Glutamatergic neuron (in vitro differentiated cells): ENCODE data around the gene HIGD1C. TPM values are rescaled to one million over a fixed set of nuclear protein-coding genes. Genes with fewer than 3 reads are reported as not detected.
"Not testable (repeated sequence)": the region's sequence is repeated elsewhere in the genome, so short reads cannot be mapped to it uniquely, and the experiment has no call there.

Source experiments
- DNase-seq: peaks from one replicate; pipeline ENCODE4 v3.0.0; 2022
- H3K27ac Mint-ChIP-seq: one replicate; pipeline ENCODE4 v1.8.0; 2020; ENCODE audit warnings: mild to moderate bottlenecking, mixed read lengths, inconsistent platforms; ENCODE audit not compliant: unreplicated experiment
- H3K27me3 Mint-ChIP-seq: one replicate; pipeline ENCODE4 v1.8.0; 2020; ENCODE audit warnings: mild to moderate bottlenecking, moderate library complexity, mixed read lengths, inconsistent platforms; ENCODE audit not compliant: unreplicated experiment
- H3K36me3 Mint-ChIP-seq: one replicate; pipeline ENCODE4 v1.8.0; 2020; ENCODE audit warnings: mild to moderate bottlenecking, mixed read lengths, inconsistent platforms; ENCODE audit not compliant: unreplicated experiment
- H3K4me1 Mint-ChIP-seq: one replicate; pipeline ENCODE4 v1.8.0; 2020; ENCODE audit warnings: mild to moderate bottlenecking, low read depth, mixed read lengths, inconsistent platforms; ENCODE audit not compliant: unreplicated experiment
- H3K4me3 Mint-ChIP-seq: one replicate; pipeline ENCODE4 v1.8.0; 2020; ENCODE audit warnings: mild to moderate bottlenecking, mixed read lengths, inconsistent platforms; ENCODE audit not compliant: unreplicated experiment
- H3K9me3 Mint-ChIP-seq: one replicate; pipeline ENCODE4 v1.8.0; 2020; ENCODE audit warnings: mild to moderate bottlenecking, moderate library complexity, mixed read lengths, inconsistent platforms; ENCODE audit not compliant: unreplicated experiment
- total RNA-seq: library from RNA; stranded (reverse); fragmentation: NEBNext Ultra II Directional; extraction: Animal tissue kit (Norgen Biotek cat#: 25700); gene quantifications from one replicate; pipeline ENCODE4 v1.2.1, GENCODE V29; 2021; ENCODE audit not compliant: unreplicated experiment
- TF ChIP-seq, protein P1 (sequence below): fragments of 200-600 bp; sonication (generic); IDR thresholded peaks from one replicate; pipeline ENCODE4 v1.5.0; 2021; ENCODE audit not compliant: partially characterized antibody, unreplicated experiment

Gene HIGD1C
- total RNA-seq, 1 donor from 2014 or later = not detected

DNA sequence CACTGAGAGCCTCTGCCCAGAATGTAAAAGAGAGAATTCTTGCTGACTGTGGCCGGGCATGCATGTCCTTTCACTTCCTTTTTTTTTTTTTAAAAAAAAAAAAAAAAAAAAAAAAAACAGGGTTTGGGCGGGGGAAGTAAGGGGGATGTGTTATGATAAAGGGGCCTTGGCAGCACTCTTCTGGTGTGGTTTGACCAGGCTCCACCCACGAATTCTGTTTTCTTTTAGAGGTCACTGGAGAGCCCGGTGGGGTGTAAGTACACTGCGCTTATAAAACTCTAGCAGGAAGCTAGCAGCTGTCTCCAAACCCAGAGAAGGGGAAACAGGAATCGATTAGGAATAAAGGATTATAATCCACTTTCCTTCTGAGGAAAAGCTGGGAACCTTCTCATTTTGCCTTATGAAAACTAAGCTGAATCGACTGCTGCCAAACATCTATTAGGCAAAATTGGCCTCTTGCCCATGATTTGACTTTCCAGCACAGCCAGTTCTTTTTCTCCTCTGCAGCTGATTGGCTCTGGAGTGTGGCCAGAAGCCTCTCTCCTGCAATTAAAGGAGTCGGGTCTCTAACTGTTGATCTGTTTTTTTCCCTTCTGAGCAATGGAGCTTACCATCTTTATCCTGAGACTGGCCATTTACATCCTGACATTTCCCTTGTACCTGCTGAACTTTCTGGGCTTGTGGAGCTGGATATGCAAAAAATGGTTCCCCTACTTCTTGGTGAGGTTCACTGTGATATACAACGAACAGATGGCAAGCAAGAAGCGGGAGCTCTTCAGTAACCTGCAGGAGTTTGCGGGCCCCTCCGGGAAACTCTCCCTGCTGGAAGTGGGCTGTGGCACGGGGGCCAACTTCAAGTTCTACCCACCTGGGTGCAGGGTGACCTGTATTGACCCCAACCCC is 27.7 kb upstream of the HIGD1C start:
- TF ChIP-seq, protein P1, sequence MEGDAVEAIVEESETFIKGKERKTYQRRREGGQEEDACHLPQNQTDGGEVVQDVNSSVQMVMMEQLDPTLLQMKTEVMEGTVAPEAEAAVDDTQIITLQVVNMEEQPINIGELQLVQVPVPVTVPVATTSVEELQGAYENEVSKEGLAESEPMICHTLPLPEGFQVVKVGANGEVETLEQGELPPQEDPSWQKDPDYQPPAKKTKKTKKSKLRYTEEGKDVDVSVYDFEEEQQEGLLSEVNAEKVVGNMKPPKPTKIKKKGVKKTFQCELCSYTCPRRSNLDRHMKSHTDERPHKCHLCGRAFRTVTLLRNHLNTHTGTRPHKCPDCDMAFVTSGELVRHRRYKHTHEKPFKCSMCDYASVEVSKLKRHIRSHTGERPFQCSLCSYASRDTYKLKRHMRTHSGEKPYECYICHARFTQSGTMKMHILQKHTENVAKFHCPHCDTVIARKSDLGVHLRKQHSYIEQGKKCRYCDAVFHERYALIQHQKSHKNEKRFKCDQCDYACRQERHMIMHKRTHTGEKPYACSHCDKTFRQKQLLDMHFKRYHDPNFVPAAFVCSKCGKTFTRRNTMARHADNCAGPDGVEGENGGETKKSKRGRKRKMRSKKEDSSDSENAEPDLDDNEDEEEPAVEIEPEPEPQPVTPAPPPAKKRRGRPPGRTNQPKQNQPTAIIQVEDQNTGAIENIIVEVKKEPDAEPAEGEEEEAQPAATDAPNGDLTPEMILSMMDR = no peak
- H3K27me3 Mint-ChIP-seq = peaks cover 2% of the 10 kb centered on the region
- H3K4me1 Mint-ChIP-seq = peaks cover 15% of the 10 kb centered on the region
- H3K4me3 Mint-ChIP-seq = peak overlapping the region; percentile 59
- no peaks in the 10 kb centered on the region for H3K36me3 Mint-ChIP-seq
- DNase-seq = no peak
- H3K27ac Mint-ChIP-seq = no peak overlapping the region
- no peaks in the 10 kb centered on the region for H3K9me3 Mint-ChIP-seq

DNA sequence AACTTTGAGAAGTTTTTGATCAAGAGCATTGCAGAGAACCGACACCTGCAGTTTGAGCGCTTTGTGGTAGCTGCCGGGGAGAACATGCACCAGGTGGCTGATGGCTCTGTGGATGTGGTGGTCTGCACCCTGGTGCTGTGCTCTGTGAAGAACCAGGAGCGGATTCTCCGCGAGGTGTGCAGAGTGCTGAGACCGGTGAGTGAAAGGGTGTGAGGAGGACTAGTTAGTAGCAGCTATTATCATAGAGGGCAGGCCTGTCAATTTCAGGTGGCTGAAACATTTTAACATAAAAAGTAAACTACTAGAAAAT is 27.0 kb upstream of the HIGD1C start:
- Mint-ChIP-seq H3K27me3 (peaks cover 2% of the 10 kb centered on the region), H3K36me3 (no peaks in the 10 kb centered on the region), H3K9me3 (no peaks in the 10 kb centered on the region), H3K4me3 (peak overlapping the region; percentile 59), H3K27ac (no peak overlapping the region), H3K4me1 (peaks cover 15% of the 10 kb centered on the region)
- DNase-seq = no peak
- TF ChIP-seq, protein P1 = no peak

DNA sequence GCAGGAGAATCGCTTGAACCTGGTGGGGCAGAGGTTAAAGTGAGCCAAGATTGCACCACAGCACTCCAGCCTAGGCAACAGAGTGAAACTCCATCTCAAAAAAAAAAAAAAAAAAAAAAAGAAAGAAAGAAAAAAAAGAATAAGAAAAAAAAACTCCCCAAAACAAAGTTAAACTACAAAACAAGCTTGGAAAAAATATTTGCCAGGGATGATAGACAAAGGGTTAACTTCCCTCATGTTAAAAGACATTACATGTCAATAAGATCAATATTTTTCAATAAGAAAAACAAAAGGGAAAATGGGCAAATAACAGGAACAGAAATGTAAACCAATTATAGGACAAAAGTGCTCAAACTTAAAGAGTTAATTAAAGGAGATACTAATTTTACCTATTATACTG is 26.4 kb upstream of the HIGD1C start:
- Mint-ChIP-seq H3K9me3 (no peaks in the 10 kb centered on the region), H3K27me3 (peaks cover 2% of the 10 kb centered on the region), H3K36me3 (no peaks in the 10 kb centered on the region), H3K4me3 (no peak overlapping the region), H3K27ac (no peak overlapping the region), H3K4me1 (peaks cover 15% of the 10 kb centered on the region)
- TF ChIP-seq, protein P1 = no peak
- no peak for DNase-seq

DNA sequence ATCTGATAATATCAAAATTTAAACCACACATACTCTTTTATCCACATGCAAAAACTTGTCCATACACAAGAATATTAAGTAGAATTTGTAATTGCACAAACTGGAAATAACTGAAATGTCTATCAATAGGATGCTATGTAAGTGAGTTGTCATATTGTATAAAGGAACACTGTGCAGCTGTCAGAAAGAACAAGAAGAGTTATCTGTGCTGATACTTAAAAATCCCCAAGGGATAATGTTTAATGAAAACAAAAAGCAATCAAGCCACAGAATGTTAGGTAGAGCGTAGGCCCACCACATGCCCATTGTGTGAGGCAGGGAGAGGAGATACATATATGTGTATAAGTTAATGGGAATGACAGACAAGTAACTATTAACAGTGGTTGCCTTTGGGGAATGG is 25.9 kb upstream of the HIGD1C start:
- Mint-ChIP-seq H3K4me3 (no peak overlapping the region), H3K27me3 (peaks cover 2% of the 10 kb centered on the region), H3K27ac (no peak overlapping the region), H3K9me3 (no peaks in the 10 kb centered on the region), H3K4me1 (peaks cover 15% of the 10 kb centered on the region), H3K36me3 (no peaks in the 10 kb centered on the region)
- TF ChIP-seq, protein P1 = no peak
- no peak for DNase-seq

DNA sequence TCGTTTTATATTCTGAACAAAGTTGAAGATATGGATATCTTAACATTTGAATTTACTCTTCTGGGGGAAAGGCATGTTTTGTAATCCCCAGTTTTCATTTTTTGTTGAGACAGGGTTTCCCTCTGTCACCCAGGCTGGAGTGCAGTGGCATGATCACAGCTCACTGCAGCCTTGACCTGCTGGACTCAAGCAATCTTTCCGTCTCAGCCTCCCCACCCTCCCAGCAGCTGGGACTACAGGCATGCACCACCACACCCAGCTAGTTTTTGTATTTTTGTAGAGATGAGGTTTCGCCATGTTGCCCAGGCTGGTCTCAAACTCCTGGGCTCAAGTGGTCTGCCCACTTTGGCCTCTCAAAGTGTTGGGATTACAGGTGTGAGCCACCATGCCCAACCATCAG is 25.4 kb upstream of the HIGD1C start:
- not testable (repeated sequence) for H3K9me3 Mint-ChIP-seq, H3K36me3 Mint-ChIP-seq, H3K27ac Mint-ChIP-seq, H3K27me3 Mint-ChIP-seq, DNase-seq, H3K4me3 Mint-ChIP-seq
- peaks cover 15% of the 10 kb centered on the region for H3K4me1 Mint-ChIP-seq
